CD14-positive monocyte (primary cell): ENCODE results near the gene SHROOM4. TPM values are rescaled to one million over a fixed set of nuclear protein-coding genes. Genes with fewer than 3 reads are reported as not detected.

Experiments
- DNase-seq, 3 donors: peaks; one replicate each; pipeline ENCODE4 v3.0.0-alpha.2; 2011 to 2022
- H2AFZ ChIP-seq: 2 replicates; pipeline ENCODE4 v1.6.0; 2012; ENCODE audit warnings: mild to moderate bottlenecking, low read depth, low read length, inconsistent platforms; ENCODE audit not compliant: insufficient read depth, poor library complexity, severe bottlenecking
- H3K27ac ChIP-seq, 2 donors: 1 replicate in 1 of 2; 2 replicates in 1 of 2; pipeline ENCODE4 v1.5.1; 2012 to 2013; ENCODE audit warnings: low read length in 2 of 2, control low read depth in 1 of 2, inconsistent platforms in 1 of 2, low read depth in 1 of 2, mild to moderate bottlenecking in 1 of 2
- H3K27me3 ChIP-seq, 2 donors: one replicate each; pipeline versions ENCODE4 v1.6.0 to v1.6.1; 2011 to 2013; ENCODE audit warnings: low read length in 2 of 2; ENCODE audit not compliant: control insufficient read depth in 2 of 2, insufficient read depth in 2 of 2
- H3K36me3 ChIP-seq, 2 donors: replicated peaks in 1 of 2; 1 replicate in 1 of 2; 2 replicates in 1 of 2; pipeline versions ENCODE4 v1.5.1 to v1.6.1; 2012 to 2013; ENCODE audit warnings: low read length in 2 of 2, control low read depth in 1 of 2, inconsistent platforms in 1 of 2, mild to moderate bottlenecking in 1 of 2; ENCODE audit not compliant: insufficient read depth in 2 of 2, control insufficient read depth in 1 of 2
- H3K4me1 ChIP-seq, 2 donors: 1 replicate in 1 of 2; 2 replicates in 1 of 2; pipeline versions ENCODE4 v1.5.1 to v1.6.1; 2012 to 2013; ENCODE audit warnings: low read length in 2 of 2, control low read depth in 1 of 2, inconsistent platforms in 1 of 2, mild to moderate bottlenecking in 1 of 2, moderate library complexity in 1 of 2; ENCODE audit not compliant: insufficient read depth in 2 of 2, control insufficient read depth in 1 of 2
- H3K4me2 ChIP-seq: replicated peaks from 2 replicates; pipeline ENCODE3; 2012; ENCODE audit warnings: low read length, moderate library complexity, mild to moderate bottlenecking; ENCODE audit not compliant: poor library complexity, severe bottlenecking; ENCODE audit errors: extremely low read depth
- H3K4me3 ChIP-seq, 3 experiments: fragments of 200-600 bp in 1 of 3; sonication (generic) in 1 of 3; replicated peaks in 1 of 3; 1 replicate in 2 of 3; 2 replicates in 1 of 3; pipeline ENCODE4 v1.5.1; 2011 to 2013; ENCODE audit warnings: low read length in 3 of 3, mild to moderate bottlenecking in 3 of 3, control low read depth in 2 of 3, low read depth in 2 of 3, inconsistent platforms in 1 of 3, moderate library complexity in 1 of 3
- H3K79me2 ChIP-seq: 2 replicates; pipeline ENCODE4 v1.6.0; 2012; ENCODE audit warnings: mild to moderate bottlenecking, control low read depth, inconsistent platforms, low read length, moderate library complexity; ENCODE audit not compliant: insufficient read depth
- H3K9ac ChIP-seq: 2 replicates; pipeline ENCODE4 v1.6.0; 2017; ENCODE audit warnings: low read length, mild to moderate bottlenecking; ENCODE audit not compliant: insufficient read depth, poor library complexity, severe bottlenecking
- H3K9me3 ChIP-seq, 2 donors: replicated peaks in 1 of 2; 1 replicate in 1 of 2; 2 replicates in 1 of 2; pipeline versions ENCODE4 v1.5.1 to v1.6.1; 2012 to 2013; ENCODE audit warnings: low read length in 2 of 2, control low read depth in 1 of 2; ENCODE audit not compliant: control insufficient read depth in 1 of 2, insufficient read depth in 1 of 2
- H4K20me1 ChIP-seq: 2 replicates; pipeline ENCODE4 v1.6.0; 2012; ENCODE audit warnings: mild to moderate bottlenecking, low read length, control low read depth, moderate library complexity; ENCODE audit not compliant: insufficient read depth
- H3K27ac Mint-ChIP-seq, 7 donors: one replicate each; pipeline ENCODE4 v1.8.0; 2020; ENCODE audit warnings: mild to moderate bottlenecking in 7 of 7, mixed read lengths in 7 of 7, moderate library complexity in 6 of 7, inconsistent platforms in 2 of 7
- H3K27me3 Mint-ChIP-seq, 3 donors: one replicate each; pipeline ENCODE4 v1.8.0; 2021 to 2022; ENCODE audit warnings: low read depth in 3 of 3, mild to moderate bottlenecking in 3 of 3, mixed read lengths in 3 of 3, moderate library complexity in 3 of 3, inconsistent platforms in 1 of 3
- H3K36me3 Mint-ChIP-seq, 2 donors: one replicate each; pipeline ENCODE4 v1.8.0; 2020; ENCODE audit warnings: mixed read lengths in 2 of 2, inconsistent platforms in 1 of 2, mild to moderate bottlenecking in 1 of 2
- H3K4me1 Mint-ChIP-seq: one replicate; pipeline ENCODE4 v1.8.0; 2020; ENCODE audit warnings: mild to moderate bottlenecking, mixed read lengths
- H3K4me3 Mint-ChIP-seq, 2 donors: one replicate each; pipeline ENCODE4 v1.8.0; 2020; ENCODE audit warnings: mild to moderate bottlenecking in 2 of 2, mixed read lengths in 2 of 2, moderate library complexity in 1 of 2
- H3K9me3 Mint-ChIP-seq, 7 donors: one replicate each; pipeline ENCODE4 v1.8.0; 2020 to 2022; ENCODE audit warnings: mixed read lengths in 7 of 7, mild to moderate bottlenecking in 6 of 7, moderate library complexity in 6 of 7, inconsistent platforms in 2 of 7
- CTCF ChIP-seq: fragments of 200-600 bp; IDR thresholded peaks from one replicate; pipeline ENCODE4 v1.8.0; 2022; ENCODE audit warnings: antibody characterized with exemption, mild to moderate bottlenecking
- WGBS: methylation state at CpG from one replicate; pipeline ENCODE4 v1.1.5; 2013; ENCODE audit warnings: missing lambda C conversion rate; ENCODE audit not compliant: insufficient coverage; 5-methylcytosine and 5-hydroxymethylcytosine counted together
- intact Hi-C, 2 donors: fragments of 100-400 bp; cut with micrococcal nuclease; formaldehyde crosslinking; loops; one replicate each; pipeline versions ENCODE4 v1.15.0 to v1.15.1; 2023
- polyA plus RNA-seq, 3 donors: library from polyadenylated mRNA; depleted of rRNA in 1 of 3; unstranded in 2 of 3; stranded (reverse) in 1 of 3; fragments of 300-500 nt in 2 of 3; fragments of >200 nt in 1 of 3; fragmentation: Illumina TruSeq in 2 of 3; gene quantifications; 1 replicate in 2 of 3; 2 replicates in 1 of 3; pipeline ENCODE4 v1.2.3, GENCODE V29; 2012 to 2021

The SHROOM4 gene
- polyA plus RNA-seq, 3 donors, result under 0.01 TPM; not detected in 2

- H3K4me1 Mint-ChIP-seq, result no peaks in the 10 kb centered on the region
- Histone ChIP-seq H2AFZ (no peak overlapping the region), H3K9ac (no peak overlapping the region), H3K9me3 (no peaks in the 10 kb centered on the region), H3K27me3 (no peaks in the 10 kb centered on the region), H3K4me3 (no peak overlapping the region), H3K4me1 (no peaks in the 10 kb centered on the region), H3K4me2 (no peak overlapping the region), H3K79me2 (no peaks in the 10 kb centered on the region), H3K36me3 (no peaks in the 10 kb centered on the region), H3K27ac (no peak overlapping the region), H4K20me1 (no peaks in the 10 kb centered on the region)
- peaks cover 0 to 1% (median 0%) of the 10 kb centered on the region in 3 donors for H3K27me3 Mint-ChIP-seq
- H3K27ac Mint-ChIP-seq, result no peak overlapping the region
- H3K36me3 Mint-ChIP-seq, result no peaks in the 10 kb centered on the region
- H3K9me3 Mint-ChIP-seq, result peaks cover 0 to 2% (median 1%) of the 10 kb centered on the region in 7 donors
- no peak for DNase-seq
- WGBS, result no CpG with 5 or more reads among the region's 3 CpGs
- H3K4me3 Mint-ChIP-seq, result no peak overlapping the region
- intact Hi-C loops, result no loop called here
- no peak for TF ChIP-seq CTCF
Measured at GRCh38 chrX:50858548-50858947, 44.6 kb upstream of the SHROOM4 start.

- TF ChIP-seq CTCF, result no peak
- no peak for DNase-seq
- Histone ChIP-seq H3K9me3 (peaks cover 0 to 4% of the 10 kb centered on the region in 2 donors), H3K4me3 (no peak overlapping the region), H3K4me2 (no peak overlapping the region), H2AFZ (no peak overlapping the region), H3K4me1 (no peaks in the 10 kb centered on the region), H3K79me2 (no peaks in the 10 kb centered on the region), H3K9ac (no peak overlapping the region), H3K27me3 (no peaks in the 10 kb centered on the region), H3K36me3 (no peaks in the 10 kb centered on the region), H3K27ac (no peak overlapping the region), H4K20me1 (no peaks in the 10 kb centered on the region)
- no peaks in the 10 kb centered on the region for H3K4me1 Mint-ChIP-seq
- H3K27ac Mint-ChIP-seq, result no peak overlapping the region
- peaks cover 0 to 1% (median 1%) of the 10 kb centered on the region in 3 donors for H3K27me3 Mint-ChIP-seq
- H3K36me3 Mint-ChIP-seq, result no peaks in the 10 kb centered on the region
- intact Hi-C loops, result no loop called here
- 89% methylated on average over 1 of the region's 1 CpG for WGBS
- no peak overlapping the region for H3K4me3 Mint-ChIP-seq
- peaks cover 0 to 11% (median 3%) of the 10 kb centered on the region in 7 donors for H3K9me3 Mint-ChIP-seq
Measured at GRCh38 chrX:50853399-50853798, 39.4 kb upstream of the SHROOM4 start.
